Chondrocyte (in vitro differentiated cells): ENCODE data around the gene AGRP. TPM values are rescaled to one million over a fixed set of nuclear protein-coding genes. Genes with fewer than 3 reads are reported as not detected.

Experiments used
- DNase-seq: peaks from one replicate; pipeline ENCODE4 v3.0.0; 2021; ENCODE audit warnings: mixed read lengths, low spot score
- H3K27ac Mint-ChIP-seq: one replicate; pipeline ENCODE4 v1.8.0; 2021; ENCODE audit warnings: mild to moderate bottlenecking, moderate library complexity, mixed read lengths; ENCODE audit not compliant: unreplicated experiment
- H3K27me3 Mint-ChIP-seq: 2 replicates; pipeline ENCODE4 v1.8.0; 2021; ENCODE audit warnings: low read depth, mixed read lengths
- H3K36me3 Mint-ChIP-seq: 2 replicates; pipeline ENCODE4 v1.8.0; 2021; ENCODE audit warnings: low read depth, mixed read lengths
- H3K4me1 Mint-ChIP-seq: 2 replicates; pipeline ENCODE4 v1.8.0; 2021; ENCODE audit warnings: low read depth, mild to moderate bottlenecking, mixed read lengths
- H3K4me3 Mint-ChIP-seq: one replicate; pipeline ENCODE4 v1.8.0; 2021; ENCODE audit warnings: mild to moderate bottlenecking, moderate library complexity, mixed read lengths; ENCODE audit not compliant: unreplicated experiment
- H3K9me3 Mint-ChIP-seq: 2 replicates; pipeline ENCODE4 v1.8.0; 2021; ENCODE audit warnings: low read depth, mixed read lengths
- total RNA-seq: library from RNA; stranded (reverse); gene quantifications from 3 replicates; pipeline ENCODE4 v1.2.1, GENCODE V29; 2021
- TF ChIP-seq, protein P1 (sequence below): fragments of 200-600 bp; sonication (generic); IDR thresholded peaks from 2 replicates; pipeline ENCODE4 v1.5.0; 2021; ENCODE audit warnings: antibody characterized with exemption, mild to moderate bottlenecking, moderate library complexity

The AGRP gene
- total RNA-seq, 1 donor from 2014 or later = not detected

DNA sequence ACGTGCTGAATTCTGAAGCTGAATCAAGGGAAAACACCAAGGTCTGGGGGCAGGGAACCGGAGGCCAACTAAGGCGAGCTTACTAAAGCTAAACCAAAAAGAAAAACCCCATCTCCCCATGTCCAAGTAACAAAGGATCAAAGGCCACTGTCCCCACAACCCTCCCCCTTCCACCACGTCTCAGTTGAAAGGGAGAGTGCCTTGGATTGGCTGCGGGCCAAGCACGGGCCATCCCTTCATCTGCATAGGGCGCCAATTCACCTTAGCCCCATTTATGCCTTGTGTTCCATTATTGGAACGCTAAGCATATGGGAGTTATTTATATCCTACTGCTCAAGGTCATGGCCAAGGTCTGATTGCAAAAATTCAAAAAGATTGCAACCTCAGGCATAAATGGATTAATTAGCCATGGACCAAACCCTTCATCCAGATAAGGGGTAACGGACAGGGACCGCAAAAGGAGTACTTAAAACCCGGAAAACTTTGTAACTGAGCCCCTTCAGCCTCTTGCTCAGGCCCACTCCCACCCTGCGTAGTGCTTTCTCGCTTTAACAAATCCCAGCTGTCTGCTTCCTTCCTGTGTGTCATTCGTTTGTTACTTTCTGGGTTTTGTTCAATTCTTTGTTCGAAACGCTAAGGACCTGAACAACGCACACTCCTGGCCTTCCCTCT lies 1.6 kb downstream of the AGRP start:
- peak overlapping the region; percentile 96 for H3K27ac Mint-ChIP-seq

DNA sequence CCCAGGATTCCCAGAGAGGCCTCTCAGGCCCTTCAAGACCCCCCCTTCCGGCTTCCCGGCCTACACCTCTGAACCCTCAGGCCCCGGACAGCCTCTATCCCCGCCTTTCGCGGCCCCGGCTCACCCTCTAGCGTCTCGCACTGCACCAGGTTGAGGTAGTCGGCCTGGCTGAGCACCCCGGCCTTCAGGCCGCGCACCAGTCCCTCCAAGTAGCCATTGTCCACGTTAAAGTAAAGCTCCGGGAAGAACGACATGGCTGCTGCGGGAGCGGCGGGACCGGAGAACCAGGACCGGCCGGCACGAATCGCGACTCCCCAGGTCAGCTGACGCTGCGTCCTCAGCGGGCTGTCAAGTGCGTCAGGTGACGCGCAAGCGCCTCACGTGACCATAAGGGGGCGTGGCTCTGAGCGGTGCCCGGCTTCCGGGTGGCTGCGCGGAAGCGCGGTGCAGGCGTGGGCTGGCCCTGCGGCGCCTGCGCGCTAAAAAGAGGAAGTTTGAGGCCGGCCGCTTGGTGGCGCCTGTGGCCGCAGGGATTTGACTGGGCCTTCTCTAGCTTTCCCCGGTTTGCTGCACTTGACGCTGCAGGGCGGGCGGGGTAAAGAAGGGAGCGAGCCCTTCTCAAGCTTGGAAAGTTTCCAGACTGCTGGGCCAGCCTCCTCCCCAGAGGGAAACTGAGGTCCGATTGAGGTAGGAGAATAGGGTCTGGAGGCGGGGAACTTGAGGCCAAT lies 2.4 kb downstream of the AGRP start, which contains the start of gene ATP6V0D1:
ATP6V0D1 (minus strand) TSS at position 325 of the 728 bp plus-strand sequence; CDS start at position 254, 71 bp downstream.
- TF ChIP-seq, protein P1, sequence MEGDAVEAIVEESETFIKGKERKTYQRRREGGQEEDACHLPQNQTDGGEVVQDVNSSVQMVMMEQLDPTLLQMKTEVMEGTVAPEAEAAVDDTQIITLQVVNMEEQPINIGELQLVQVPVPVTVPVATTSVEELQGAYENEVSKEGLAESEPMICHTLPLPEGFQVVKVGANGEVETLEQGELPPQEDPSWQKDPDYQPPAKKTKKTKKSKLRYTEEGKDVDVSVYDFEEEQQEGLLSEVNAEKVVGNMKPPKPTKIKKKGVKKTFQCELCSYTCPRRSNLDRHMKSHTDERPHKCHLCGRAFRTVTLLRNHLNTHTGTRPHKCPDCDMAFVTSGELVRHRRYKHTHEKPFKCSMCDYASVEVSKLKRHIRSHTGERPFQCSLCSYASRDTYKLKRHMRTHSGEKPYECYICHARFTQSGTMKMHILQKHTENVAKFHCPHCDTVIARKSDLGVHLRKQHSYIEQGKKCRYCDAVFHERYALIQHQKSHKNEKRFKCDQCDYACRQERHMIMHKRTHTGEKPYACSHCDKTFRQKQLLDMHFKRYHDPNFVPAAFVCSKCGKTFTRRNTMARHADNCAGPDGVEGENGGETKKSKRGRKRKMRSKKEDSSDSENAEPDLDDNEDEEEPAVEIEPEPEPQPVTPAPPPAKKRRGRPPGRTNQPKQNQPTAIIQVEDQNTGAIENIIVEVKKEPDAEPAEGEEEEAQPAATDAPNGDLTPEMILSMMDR = peak; percentile 93
- H3K27ac Mint-ChIP-seq = peak within 1 kb of the TSS; percentile 100
- no peaks in the 10 kb centered on the region for H3K9me3 Mint-ChIP-seq
- DNase-seq = peak; percentile 99
- peaks cover 34% of the 10 kb centered on the region for H3K4me1 Mint-ChIP-seq
- H3K36me3 Mint-ChIP-seq = peaks cover 4% of the 10 kb centered on the region
- H3K4me3 Mint-ChIP-seq = peak within 1 kb of the TSS; percentile 100
- no peaks in the 10 kb centered on the region for H3K27me3 Mint-ChIP-seq

More for the DNA sequence above, 1.6 kb downstream of the AGRP start:
- TF ChIP-seq, protein P1 = peak; percentile 53
- no peak for DNase-seq
- H3K27me3 Mint-ChIP-seq = no peaks in the 10 kb centered on the region
- H3K4me1 Mint-ChIP-seq = peaks cover 34% of the 10 kb centered on the region
- no peaks in the 10 kb centered on the region for H3K9me3 Mint-ChIP-seq
- H3K36me3 Mint-ChIP-seq = peaks cover 4% of the 10 kb centered on the region
- peak overlapping the region; percentile 100 for H3K4me3 Mint-ChIP-seq

DNA sequence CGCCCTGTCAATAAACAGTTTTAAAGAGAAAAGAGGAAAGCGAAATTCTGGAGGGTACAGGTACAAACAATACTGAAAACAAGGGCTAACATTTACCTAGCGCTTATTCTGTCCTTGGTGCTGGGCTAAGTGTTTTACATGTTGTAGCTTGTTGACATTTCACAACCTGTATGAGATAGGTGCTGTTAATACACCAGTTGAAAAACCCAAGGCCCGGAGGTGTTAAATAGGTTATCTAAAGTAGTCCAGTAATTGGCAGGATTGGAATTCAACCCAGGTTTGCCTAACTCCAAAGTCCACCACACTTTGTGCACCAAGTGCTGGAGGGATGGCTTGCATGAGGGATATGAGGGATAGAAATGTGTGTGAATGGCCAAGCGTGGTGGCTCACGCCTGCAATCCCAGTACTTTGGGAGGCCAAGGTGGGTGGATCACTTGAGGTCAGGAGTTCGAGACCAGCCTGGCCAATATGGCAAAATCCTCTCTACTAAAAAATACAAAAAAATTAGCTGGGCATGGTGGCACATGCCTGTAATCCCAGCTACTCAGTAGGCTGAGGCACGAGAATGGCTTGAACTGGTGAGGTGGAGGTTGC lies 5.3 kb downstream of the AGRP start:
- DNase-seq = no peak
- peaks cover 41% of the 10 kb centered on the region for H3K4me1 Mint-ChIP-seq
- H3K9me3 Mint-ChIP-seq = no peaks in the 10 kb centered on the region
- H3K4me3 Mint-ChIP-seq = no peak overlapping the region
- TF ChIP-seq, protein P1 = no peak
- no peaks in the 10 kb centered on the region for H3K27me3 Mint-ChIP-seq
- peaks cover 2% of the 10 kb centered on the region for H3K36me3 Mint-ChIP-seq
- H3K27ac Mint-ChIP-seq = no peak overlapping the region

DNA sequence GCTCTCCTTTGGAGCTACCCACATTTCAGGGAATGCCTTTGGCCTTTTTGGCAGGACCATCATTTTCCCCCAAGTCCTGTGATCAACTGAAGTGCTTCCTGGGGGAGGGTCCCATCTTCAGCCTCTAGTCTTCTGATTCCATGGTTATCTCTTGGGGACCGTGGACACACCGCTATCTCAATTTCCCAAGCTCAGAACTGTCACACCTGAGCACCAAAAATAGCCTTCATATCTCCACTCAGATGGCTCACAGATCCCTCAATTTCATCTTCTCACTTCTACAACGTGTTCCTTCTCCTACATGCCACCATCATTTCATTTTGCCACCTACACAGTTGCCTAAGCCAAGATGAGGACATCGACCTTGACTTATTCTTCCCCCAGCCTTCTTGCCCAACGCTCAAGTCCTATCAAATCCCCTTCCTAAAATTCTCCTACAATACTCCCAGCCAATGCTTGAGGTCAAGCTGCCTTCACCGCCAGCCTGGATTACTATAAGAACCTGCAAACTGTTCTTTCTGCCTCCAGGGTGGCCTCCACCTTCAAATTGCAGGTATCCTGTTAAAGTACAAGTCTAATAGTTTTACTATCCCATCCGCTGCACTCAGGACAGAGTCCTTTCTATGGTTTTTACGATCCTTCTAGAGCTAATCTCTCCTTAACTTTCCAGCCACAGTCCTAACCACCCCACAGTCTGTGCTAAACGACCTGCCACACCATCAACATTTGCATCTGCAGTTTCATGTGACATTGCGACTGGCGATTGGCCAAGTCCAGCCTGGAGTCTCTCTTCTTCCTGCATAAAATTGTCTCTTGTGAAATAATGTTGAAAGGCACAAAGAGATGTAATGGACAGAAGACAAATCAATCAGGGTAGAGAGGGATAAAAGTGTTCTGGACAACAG lies 8.5 kb downstream of the AGRP start:
- Mint-ChIP-seq H3K9me3 (no peaks in the 10 kb centered on the region), H3K4me3 (no peak overlapping the region), H3K4me1 (peaks cover 42% of the 10 kb centered on the region), H3K36me3 (peaks cover 4% of the 10 kb centered on the region), H3K27me3 (no peaks in the 10 kb centered on the region), H3K27ac (no peak overlapping the region)
- TF ChIP-seq, protein P1 = no peak
- no peak for DNase-seq
